ENCODE results near the gene NBPF20. TPM values are rescaled to one million over a fixed set of nuclear protein-coding genes. Genes with fewer than 3 reads are reported as not detected.
A peak's percentile ranks its signal among the peaks of the same experiment; 100 is the strongest.

Gene NBPF20, protein sequence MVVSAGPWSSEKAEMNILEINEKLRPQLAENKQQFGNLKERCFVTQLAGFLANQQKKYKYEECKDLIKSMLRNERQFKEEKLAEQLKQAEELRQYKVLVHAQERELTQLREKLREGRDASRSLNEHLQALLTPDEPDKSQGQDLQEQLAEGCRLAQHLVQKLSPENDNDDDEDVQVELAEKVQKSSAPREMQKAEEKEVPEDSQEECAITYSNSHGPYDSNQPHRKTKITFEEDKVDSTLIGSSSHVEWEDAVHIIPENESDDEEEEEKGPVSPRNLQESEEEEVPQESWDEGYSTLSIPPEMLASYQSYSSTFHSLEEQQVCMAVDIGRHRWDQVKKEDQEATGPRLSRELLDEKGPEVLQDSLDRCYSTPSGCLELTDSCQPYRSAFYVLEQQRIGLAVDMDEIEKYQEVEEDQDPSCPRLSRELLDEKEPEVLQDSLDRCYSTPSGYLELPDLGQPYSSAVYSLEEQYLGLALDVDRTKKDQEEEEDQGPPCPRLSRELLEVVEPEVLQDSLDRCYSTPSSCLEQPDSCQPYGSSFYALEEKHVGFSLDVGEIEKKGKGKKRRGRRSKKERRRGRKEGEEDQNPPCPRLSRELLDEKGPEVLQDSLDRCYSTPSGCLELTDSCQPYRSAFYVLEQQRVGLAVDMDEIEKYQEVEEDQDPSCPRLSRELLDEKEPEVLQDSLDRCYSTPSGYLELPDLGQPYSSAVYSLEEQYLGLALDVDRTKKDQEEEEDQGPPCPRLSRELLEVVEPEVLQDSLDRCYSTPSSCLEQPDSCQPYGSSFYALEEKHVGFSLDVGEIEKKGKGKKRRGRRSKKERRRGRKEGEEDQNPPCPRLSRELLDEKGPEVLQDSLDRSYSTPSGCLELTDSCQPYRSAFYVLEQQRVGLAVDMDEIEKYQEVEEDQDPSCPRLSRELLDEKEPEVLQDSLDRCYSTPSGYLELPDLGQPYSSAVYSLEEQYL (N-terminal part only)
- total RNA-seq (2013; cell fraction: nucleolus; rRNA removed) = 5.8 and 6.7 TPM in 2 replicates
- 1.1 and 1.3 TPM in 2 replicates for total RNA-seq (2014; rRNA removed)
- total RNA-seq (2014; rRNA removed; fragmentation: Illumina TruSeq; extraction: Trizol) = 2.0 and 2.2 TPM in 2 replicates
- 1.1 and 1.2 TPM in 2 replicates for total RNA-seq (2021)
- 1.6 TPM for polyA plus RNA-seq (2011; ENCODE audit: low read depth)
- 2.1 and 2.9 TPM in 2 replicates for polyA plus RNA-seq (2011; rRNA removed)
- 1.6 and 1.8 TPM in 2 replicates for polyA plus RNA-seq (2011; cell fraction: cytosol; rRNA removed)
- polyA plus RNA-seq (2011; cell fraction: nucleus; rRNA removed) = 6.3 and 7.6 TPM in 2 replicates
- 1.8 and 2.1 TPM in 2 replicates for polyA plus RNA-seq (2012)
- 1.9 and 2.4 TPM in 2 replicates for polyA plus RNA-seq (2014; fragmentation: Illumina TruSeq; extraction: Trizol)
- polyA plus RNA-seq (2014; fragmentation: Nextera tagmentation; extraction: Ambion mirVana) = under 1 TPM; 0.05 to 0.22 TPM
- 1.1 TPM in 2 replicates for polyA plus RNA-seq (2014; rRNA removed)
- polyA plus RNA-seq (2016; fragmentation: Nextera tagmentation; extraction: Ambion mirVana) = under 1 TPM; 0.38 to 0.54 TPM
- 3.4 TPM in 2 replicates for polyA minus RNA-seq (2011; rRNA and poly(A)+ RNA removed)
- 0.80 and 0.83 TPM in 2 replicates for polyA minus RNA-seq (2011; cell fraction: cytosol; rRNA and poly(A)+ RNA removed)
- 1.7 and 3.5 TPM in 2 replicates for polyA minus RNA-seq (2011; cell fraction: nucleus; rRNA and poly(A)+ RNA removed)
- Bru-seq, nascent RNA = percentile 33 among the genes with signal in this experiment
- BruChase-seq, experiment 1, labeled RNA remaining after a 6-hour chase = percentile 37 among the genes with signal in this experiment
- percentile 37 among the genes with signal in this experiment for BruChase-seq, experiment 2, labeled RNA remaining after a 2-hour chase
- long read RNA-seq, experiment 1, partial matches to known transcripts = 1 of 1 reads
- long read RNA-seq, experiment 1, other reads (novel, unspliced or antisense) = 0 of 1 reads
- long read RNA-seq, experiment 2, partial matches to known transcripts = 3 of 5 reads
- long read RNA-seq, experiment 2, other reads (novel, unspliced or antisense) = 2 of 5 reads

GRCh38 chr1:145425436-145426029, at the start of gene NBPF20:
Gene NBPF20 (minus strand): TSS chr1:145425603. CDS start chr1:145405272, 20,331 bp downstream.
- no TSS peak for BruUV-seq (replicated peaks)
- Histone ChIP-seq H3K27ac (ENCODE audit: control insufficient read depth, insufficient read depth) (no peak within 1 kb of the TSS), H2AFZ (ENCODE audit: control insufficient read depth, low read depth, low read length) (peak within 1 kb of the TSS; percentile 59), H3K9me3 (replicated peaks; ENCODE audit: control insufficient read depth, insufficient read depth, low read length) (peaks cover 2% of the 10 kb centered on the region; the same call in 2 of the 3 replicates), H3K4me1 (ENCODE audit: control insufficient read depth, insufficient read depth, low read length) (no peaks in the 10 kb centered on the region), H3K4me3 (peak within 1 kb of the TSS; percentile 79), H3K9ac (ENCODE audit: control insufficient read depth, insufficient read depth, low read length) (peak within 1 kb of the TSS; percentile 44), H3K27me3 (replicated peaks in 1 of 2; ENCODE audit: control insufficient read depth in 2 of 2, insufficient read depth in 2 of 2, low read length in 1 of 2) (no peaks in the 10 kb centered on the region), H3K79me2 (ENCODE audit: control insufficient read depth, insufficient read depth, low read length) (no peaks in the 10 kb centered on the region), H4K20me1 (ENCODE audit: control insufficient read depth, insufficient read depth) (no peaks in the 10 kb centered on the region), H3K36me3 (ENCODE audit: control insufficient read depth in 2 of 2, insufficient read depth in 2 of 2, low read length in 1 of 2) (no peaks in the 10 kb centered on the region), H3K4me2 (ENCODE audit: control insufficient read depth, insufficient read depth) (peak within 1 kb of the TSS; percentile 86)
- RAD21 ChIA-PET (ENCODE audit: unreplicated experiment) = no interaction called here
- FAIRE-seq (no peak), DNase-seq (ENCODE audit: low read depth, low spot score) (peak; percentile 35), ATAC-seq (peak; percentile 100)
- in situ Hi-C loops (cut with MboI) (no loop called here), intact Hi-C loops (cut with micrococcal nuclease; ENCODE audit: unreplicated experiment) (no loop called here)
- 2% methylated on average over 50 of the region's 50 CpGs for WGBS (ENCODE audit: insufficient coverage, insufficient replicate concordance, low lambda C conversion rate, missing lambda C conversion rate)
- POLR2A ChIA-PET = interaction anchor here (0.5 kb wide), 1 partner anchor 14 kb away, joined by 4 read pairs; no protein-coding TSS in a partner anchor
- CTCF ChIA-PET = no interaction called here
- SMC1A ChIA-PET (ENCODE audit: uncharacterized antibody, unreplicated experiment) = no interaction called here
- TF ChIP-seq E2F4 (IDR thresholded peaks at IDR 0.05; ENCODE audit: low read depth, low read length) = no peak
- TF ChIP-seq, protein P1, sequence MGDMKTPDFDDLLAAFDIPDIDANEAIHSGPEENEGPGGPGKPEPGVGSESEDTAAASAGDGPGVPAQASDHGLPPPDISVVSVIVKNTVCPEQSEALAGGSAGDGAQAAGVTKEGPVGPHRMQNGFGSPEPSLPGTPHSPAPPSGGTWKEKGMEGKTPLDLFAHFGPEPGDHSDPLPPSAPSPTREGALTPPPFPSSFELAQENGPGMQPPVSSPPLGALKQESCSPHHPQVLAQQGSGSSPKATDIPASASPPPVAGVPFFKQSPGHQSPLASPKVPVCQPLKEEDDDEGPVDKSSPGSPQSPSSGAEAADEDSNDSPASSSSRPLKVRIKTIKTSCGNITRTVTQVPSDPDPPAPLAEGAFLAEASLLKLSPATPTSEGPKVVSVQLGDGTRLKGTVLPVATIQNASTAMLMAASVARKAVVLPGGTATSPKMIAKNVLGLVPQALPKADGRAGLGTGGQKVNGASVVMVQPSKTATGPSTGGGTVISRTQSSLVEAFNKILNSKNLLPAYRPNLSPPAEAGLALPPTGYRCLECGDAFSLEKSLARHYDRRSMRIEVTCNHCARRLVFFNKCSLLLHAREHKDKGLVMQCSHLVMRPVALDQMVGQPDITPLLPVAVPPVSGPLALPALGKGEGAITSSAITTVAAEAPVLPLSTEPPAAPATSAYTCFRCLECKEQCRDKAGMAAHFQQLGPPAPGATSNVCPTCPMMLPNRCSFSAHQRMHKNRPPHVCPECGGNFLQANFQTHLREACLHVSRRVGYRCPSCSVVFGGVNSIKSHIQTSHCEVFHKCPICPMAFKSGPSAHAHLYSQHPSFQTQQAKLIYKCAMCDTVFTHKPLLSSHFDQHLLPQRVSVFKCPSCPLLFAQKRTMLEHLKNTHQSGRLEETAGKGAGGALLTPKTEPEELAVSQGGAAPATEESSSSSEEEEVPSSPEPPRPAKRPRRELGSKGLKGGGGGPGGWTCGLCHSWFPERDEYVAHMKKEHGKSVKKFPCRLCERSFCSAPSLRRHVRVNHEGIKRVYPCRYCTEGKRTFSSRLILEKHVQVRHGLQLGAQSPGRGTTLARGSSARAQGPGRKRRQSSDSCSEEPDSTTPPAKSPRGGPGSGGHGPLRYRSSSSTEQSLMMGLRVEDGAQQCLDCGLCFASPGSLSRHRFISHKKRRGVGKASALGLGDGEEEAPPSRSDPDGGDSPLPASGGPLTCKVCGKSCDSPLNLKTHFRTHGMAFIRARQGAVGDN (IDR thresholded peaks at IDR 0.05) = 0 out of 2 replicates have a peak, but pooled peaks have one; percentile 27
- TF ChIP-seq CREB1 (IDR thresholded peaks at IDR 0.05; ENCODE audit: low read depth) = no peak
- no peak for TF ChIP-seq WRNIP1 (IDR thresholded peaks at IDR 0.05; ENCODE audit: borderline replicate concordance, low read depth, low read length)
- TF ChIP-seq, protein P2, sequence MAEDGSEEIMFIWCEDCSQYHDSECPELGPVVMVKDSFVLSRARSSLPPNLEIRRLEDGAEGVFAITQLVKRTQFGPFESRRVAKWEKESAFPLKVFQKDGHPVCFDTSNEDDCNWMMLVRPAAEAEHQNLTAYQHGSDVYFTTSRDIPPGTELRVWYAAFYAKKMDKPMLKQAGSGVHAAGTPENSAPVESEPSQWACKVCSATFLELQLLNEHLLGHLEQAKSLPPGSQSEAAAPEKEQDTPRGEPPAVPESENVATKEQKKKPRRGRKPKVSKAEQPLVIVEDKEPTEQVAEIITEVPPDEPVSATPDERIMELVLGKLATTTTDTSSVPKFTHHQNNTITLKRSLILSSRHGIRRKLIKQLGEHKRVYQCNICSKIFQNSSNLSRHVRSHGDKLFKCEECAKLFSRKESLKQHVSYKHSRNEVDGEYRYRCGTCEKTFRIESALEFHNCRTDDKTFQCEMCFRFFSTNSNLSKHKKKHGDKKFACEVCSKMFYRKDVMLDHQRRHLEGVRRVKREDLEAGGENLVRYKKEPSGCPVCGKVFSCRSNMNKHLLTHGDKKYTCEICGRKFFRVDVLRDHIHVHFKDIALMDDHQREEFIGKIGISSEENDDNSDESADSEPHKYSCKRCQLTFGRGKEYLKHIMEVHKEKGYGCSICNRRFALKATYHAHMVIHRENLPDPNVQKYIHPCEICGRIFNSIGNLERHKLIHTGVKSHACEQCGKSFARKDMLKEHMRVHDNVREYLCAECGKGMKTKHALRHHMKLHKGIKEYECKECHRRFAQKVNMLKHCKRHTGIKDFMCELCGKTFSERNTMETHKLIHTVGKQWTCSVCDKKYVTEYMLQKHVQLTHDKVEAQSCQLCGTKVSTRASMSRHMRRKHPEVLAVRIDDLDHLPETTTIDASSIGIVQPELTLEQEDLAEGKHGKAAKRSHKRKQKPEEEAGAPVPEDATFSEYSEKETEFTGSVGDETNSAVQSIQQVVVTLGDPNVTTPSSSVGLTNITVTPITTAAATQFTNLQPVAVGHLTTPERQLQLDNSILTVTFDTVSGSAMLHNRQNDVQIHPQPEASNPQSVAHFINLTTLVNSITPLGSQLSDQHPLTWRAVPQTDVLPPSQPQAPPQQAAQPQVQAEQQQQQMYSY (CRISPR knock-in tag; IDR thresholded peaks at IDR 0.05) = no peak
- no peak for TF ChIP-seq CHD2 (IDR thresholded peaks at IDR 0.05; ENCODE audit: borderline replicate concordance, low read depth, low read length)

All from GM12878 (cell line).